Large intestine (tissue), 3 donors: ENCODE results near the gene PIGA. TPM values are rescaled to one million over a fixed set of nuclear protein-coding genes. Genes with fewer than 3 reads are reported as not detected.
A peak's percentile ranks its signal among the peaks of the same experiment; 100 is the strongest.
"Not testable (repeated sequence)": the region's sequence is repeated elsewhere in the genome, so short reads cannot be mapped to it uniquely, and the experiment has no call there.

ENCODE experiments used
- DNase-seq, 2 donors: peaks; one replicate each; pipeline versions ENCODE4 v3.0.0 to v3.0.0-alpha.2; 2013
- H3K27ac ChIP-seq: one replicate; pipeline ENCODE4 v1.5.1; 2013; ENCODE audit warnings: low read length
- H3K27me3 ChIP-seq: 2 replicates; pipeline ENCODE4 v1.6.1; 2013; ENCODE audit warnings: low read length; ENCODE audit not compliant: control insufficient read depth, insufficient read depth
- H3K36me3 ChIP-seq: 2 replicates; pipeline ENCODE4 v1.6.1; 2013; ENCODE audit warnings: low read length; ENCODE audit not compliant: control insufficient read depth, insufficient read depth
- H3K4me1 ChIP-seq: one replicate; pipeline ENCODE4 v1.6.1; 2013; ENCODE audit warnings: low read length; ENCODE audit not compliant: control insufficient read depth, insufficient read depth
- H3K4me3 ChIP-seq: one replicate; pipeline ENCODE4 v1.5.1; 2013; ENCODE audit warnings: low read length
- H3K9me3 ChIP-seq: one replicate; pipeline ENCODE4 v1.6.1; 2013; ENCODE audit warnings: mild to moderate bottlenecking, low read depth, low read length, moderate library complexity; ENCODE audit not compliant: control insufficient read depth
- WGBS: methylation state at CpG from one replicate; pipeline ENCODE4 v1.1.5; 2013; ENCODE audit warnings: low lambda C conversion rate; ENCODE audit not compliant: insufficient coverage; 5-methylcytosine and 5-hydroxymethylcytosine counted together
- polyA plus RNA-seq: library from polyadenylated mRNA; unstranded; fragments of 120-200 nt; gene quantifications from one replicate; pipeline ENCODE4 v1.2.1, GENCODE V29; 2013

PIGA gene
- polyA plus RNA-seq, 1 donor: 10.8 TPM

- Histone ChIP-seq H3K4me3 (peak overlapping the region; percentile 7), H3K27me3 (no peaks in the 10 kb centered on the region), H3K27ac (peak overlapping the region; percentile 59), H3K36me3 (no peaks in the 10 kb centered on the region), H3K9me3 (no peaks in the 10 kb centered on the region), H3K4me1 (peaks cover 2% of the 10 kb centered on the region)
- peak in 1 of 2 donors; percentile 39 for DNase-seq
- WGBS: no CpG with 5 or more reads among the region's 4 CpGs
These were observed 35.1 kb downstream of the PIGA start for GRCh38 chrX:15299941-15300851.

- no CpG with 5 or more reads among the region's 3 CpGs for WGBS
- no peaks in the 10 kb centered on the region for H3K9me3 ChIP-seq
These were observed 36.5 kb downstream of the PIGA start for GRCh38 chrX:15298780-15299179.

GRCh38 chrX:15298201-15298600 lies 37.1 kb downstream of the PIGA start:
- Histone ChIP-seq H3K27ac (no peak overlapping the region), H3K9me3 (no peaks in the 10 kb centered on the region)
- WGBS: no CpG with 5 or more reads among the region's 2 CpGs

More at GRCh38 chrX:15298780-15299179, 36.5 kb downstream of the PIGA start:
- no peak overlapping the region for H3K27ac ChIP-seq
- no peaks in the 10 kb centered on the region for H3K27me3 ChIP-seq
- H3K4me1 ChIP-seq: peaks cover 2% of the 10 kb centered on the region
- no peaks in the 10 kb centered on the region for H3K36me3 ChIP-seq
- DNase-seq: no peak
- no peak overlapping the region for H3K4me3 ChIP-seq

GRCh38 chrX:15293451-15293850 lies 41.9 kb downstream of the PIGA start:
- no peak overlapping the region for H3K27ac ChIP-seq
- no peaks in the 10 kb centered on the region for H3K36me3 ChIP-seq
- no peak for DNase-seq
- H3K27me3 ChIP-seq: no peaks in the 10 kb centered on the region
- no peak overlapping the region for H3K4me3 ChIP-seq
- WGBS: no CpG with 5 or more reads among the region's 2 CpGs
- H3K4me1 ChIP-seq: no peaks in the 10 kb centered on the region
- no peaks in the 10 kb centered on the region for H3K9me3 ChIP-seq

More at GRCh38 chrX:15298201-15298600, 37.1 kb downstream of the PIGA start:
- no peak for DNase-seq
- Histone ChIP-seq H3K27me3 (no peaks in the 10 kb centered on the region), H3K4me3 (no peak overlapping the region), H3K36me3 (no peaks in the 10 kb centered on the region), H3K4me1 (peaks cover 2% of the 10 kb centered on the region)

- H3K36me3 ChIP-seq: no peaks in the 10 kb centered on the region
- H3K4me1 ChIP-seq: no peaks in the 10 kb centered on the region
- no peaks in the 10 kb centered on the region for H3K27me3 ChIP-seq
- no peak overlapping the region for H3K4me3 ChIP-seq
- no peaks in the 10 kb centered on the region for H3K9me3 ChIP-seq
- WGBS: no CpG with 5 or more reads among the region's 3 CpGs
- no peak for DNase-seq
- H3K27ac ChIP-seq: no peak overlapping the region
These were observed 42.5 kb downstream of the PIGA start for GRCh38 chrX:15292861-15293260.

GRCh38 chrX:15277604-15278003 lies 57.7 kb downstream of the PIGA start:
- no peak overlapping the region for H3K27ac ChIP-seq
- no peaks in the 10 kb centered on the region for H3K27me3 ChIP-seq
- WGBS: no CpG with 5 or more reads among the region's 1 CpG
- H3K9me3 ChIP-seq: no peaks in the 10 kb centered on the region
- H3K4me3 ChIP-seq: no peak overlapping the region
- no peaks in the 10 kb centered on the region for H3K36me3 ChIP-seq
- no peak for DNase-seq
- no peaks in the 10 kb centered on the region for H3K4me1 ChIP-seq

GRCh38 chrX:15274946-15275345 lies 60.4 kb downstream of the PIGA start:
- no peak for DNase-seq
- WGBS: no CpG with 5 or more reads among the region's 2 CpGs

GRCh38 chrX:15273275-15273674 lies 62.0 kb downstream of the PIGA start:
- not testable (repeated sequence) for H3K36me3 ChIP-seq, H3K27me3 ChIP-seq, DNase-seq, H3K4me3 ChIP-seq, H3K27ac ChIP-seq, H3K4me1 ChIP-seq, H3K9me3 ChIP-seq
- no CpG with 5 or more reads among the region's 10 CpGs for WGBS

More at GRCh38 chrX:15274946-15275345, 60.4 kb downstream of the PIGA start:
- no peak overlapping the region for H3K4me3 ChIP-seq
- H3K27me3 ChIP-seq: no peaks in the 10 kb centered on the region
- H3K4me1 ChIP-seq: no peaks in the 10 kb centered on the region
- no peaks in the 10 kb centered on the region for H3K36me3 ChIP-seq
- no peaks in the 10 kb centered on the region for H3K9me3 ChIP-seq
- H3K27ac ChIP-seq: no peak overlapping the region

- DNase-seq: no peak
- H3K9me3 ChIP-seq: no peaks in the 10 kb centered on the region
- H3K27me3 ChIP-seq: no peaks in the 10 kb centered on the region
- no peak overlapping the region for H3K27ac ChIP-seq
- no peaks in the 10 kb centered on the region for H3K4me1 ChIP-seq
- H3K4me3 ChIP-seq: no peak overlapping the region
- no CpG with 5 or more reads among the region's 1 CpG for WGBS
- no peaks in the 10 kb centered on the region for H3K36me3 ChIP-seq
These were observed 63.6 kb downstream of the PIGA start for GRCh38 chrX:15271757-15272156.

GRCh38 chrX:15269618-15270521 lies 65.5 kb downstream of the PIGA start, which contains the start of gene ASB9:
Gene ASB9, minus strand, starts transcription at chrX:15270083. Its CDS starts 209 bp downstream, at chrX:15269874.
- Histone ChIP-seq H3K27ac (peak within 1 kb of the TSS; percentile 51), H3K4me1 (no peaks in the 10 kb centered on the region), H3K27me3 (no peaks in the 10 kb centered on the region), H3K4me3 (peak within 1 kb of the TSS; percentile 7), H3K36me3 (no peaks in the 10 kb centered on the region), H3K9me3 (no peaks in the 10 kb centered on the region)
- WGBS: no CpG with 5 or more reads among the region's 15 CpGs
- peak; percentile 49 to 68 for DNase-seq
